HG02970 (cell line): ENCODE results near the gene EEIG1.

Experiments
- ATAC-seq: cut with Tn5 transposase; IDR thresholded peaks from one replicate; pipeline ENCODE4 v1.9.1; 2021; ENCODE audit warnings: mild to moderate bottlenecking, moderate library complexity, moderate number of reproducible peaks; ENCODE audit not compliant: unreplicated experiment, low FRiP score

The EEIG1 gene

GRCh38 chr9:127975376-127976315 lies 5.1 kb downstream of the EEIG1 start:
- ATAC-seq = no peak

- ATAC-seq = no peak
Measured at GRCh38 chr9:127974769-127975261, 6.0 kb downstream of the EEIG1 start.

GRCh38 chr9:127974001-127974768 lies 6.6 kb downstream of the EEIG1 start:
- no peak for ATAC-seq

- ATAC-seq = no peak
Measured at GRCh38 chr9:127973169-127974000, 7.4 kb downstream of the EEIG1 start.

GRCh38 chr9:127972236-127972871 lies 8.4 kb downstream of the EEIG1 start:
- no peak for ATAC-seq

GRCh38 chr9:127971357-127972235 lies 9.2 kb downstream of the EEIG1 start:
- no peak for ATAC-seq

- ATAC-seq = peak; percentile 70
Measured at GRCh38 chr9:127970401-127971313, 10.1 kb downstream of the EEIG1 start.

GRCh38 chr9:127968700-127969383 lies 11.9 kb downstream of the EEIG1 start:
- ATAC-seq = no peak

- no peak for ATAC-seq
Measured at GRCh38 chr9:127968042-127968441, 12.7 kb downstream of the EEIG1 start.

- no peak for ATAC-seq
Measured at GRCh38 chr9:127967151-127967809, 13.5 kb downstream of the EEIG1 start.

- ATAC-seq = no peak
Measured at GRCh38 chr9:127966416-127967150, 14.2 kb downstream of the EEIG1 start.

- ATAC-seq = no peak
Measured at GRCh38 chr9:127965953-127966352, 14.8 kb downstream of the EEIG1 start.

GRCh38 chr9:127963359-127964064 lies 17.3 kb downstream of the EEIG1 start:
- no peak for ATAC-seq

- ATAC-seq = no peak
Measured at GRCh38 chr9:127963041-127963358, 17.8 kb downstream of the EEIG1 start.

- ATAC-seq = no peak
Measured at GRCh38 chr9:127962278-127962677, 18.5 kb downstream of the EEIG1 start.
